H1 (cell line): Measurements from ENCODE around the gene NHERF2. TPM values are rescaled to one million over a fixed set of nuclear protein-coding genes. Genes with fewer than 3 reads are reported as not detected.

Experiments used
- CTBP2 ChIP-seq: IDR thresholded peaks from 2 replicates; pipeline ENCODE4 v1.7.0; 2011; ENCODE audit warnings: borderline replicate concordance, mild to moderate bottlenecking, moderate library complexity, mixed read lengths, low read length; ENCODE audit not compliant: insufficient read depth, insufficient read length
- SRF ChIP-seq: IDR thresholded peaks from 2 replicates; pipeline ENCODE4 v1.6.1; 2011; ENCODE audit warnings: mild to moderate bottlenecking, low read depth, low read length, moderate library complexity
- polyA plus RNA-seq, 7 experiments: library from polyadenylated mRNA; depleted of rRNA in 3 of 7; stranded (reverse) in 5 of 7; unstranded in 2 of 7; fragments of >200 nt in 5 of 7; fragments of 200-250 nt in 2 of 7; gene quantifications; 1 replicate in 5 of 7; 2 replicates in 1 of 7; 4 replicates in 1 of 7; pipeline versions ENCODE4 v1.2.1 to v1.2.3, GENCODE V29; 2011 to 2013; ENCODE audit warnings: missing spikeins in 2 of 7, mixed read lengths in 2 of 7
- total RNA-seq: library from RNA; stranded (reverse); fragmentation: NEBNext Ultra II Directional; extraction: Animal tissue kit (Norgen Biotek cat#: 25700); gene quantifications from 2 replicates; pipeline ENCODE4 v1.2.1, GENCODE V29; 2021

Gene NHERF2
- total and polyA plus RNA-seq, 2 of the 8 experiments (the other 6 are each of a cell fraction or from before 2014, with no cell fraction given), result 13.9 to 19.3 TPM

- TF ChIP-seq SRF (no peak), CTBP2 (no peak)
Observed at GRCh38 chr16:2043667-2044451, 17.2 kb downstream of the NHERF2 start (continued).
